A549 (cell line): ENCODE data around the gene DUOX1. TPM values are rescaled to one million over a fixed set of nuclear protein-coding genes. Genes with fewer than 3 reads are reported as not detected.

Experiments used
- ATAC-seq, 2 experiments: fragments of 200-7000 bp in 1 of 2; fragments of >200 bp in 1 of 2; cut with Nextera tagmentation in 1 of 2; cut with Tn5 transposase in 1 of 2; 3 replicates each; pipeline versions ENCODE4 v1.8.0 to v1.9.1; 2018 to 2020; ENCODE audit warnings: mild to moderate bottlenecking in 1 of 2, moderate library complexity in 1 of 2
- CTCF ChIA-PET: fragments of 300-600 bp; sonication (Branson Sonifier 250); formaldehyde crosslinking; extraction: SDS; loops from one replicate; lab custom pipeline; 2021; ENCODE audit warnings: antibody characterized with exemption, inconsistent platforms; lab: Yijun Ruan, JAX
- POLR2A ChIA-PET: fragments of 350-600 bp; formaldehyde crosslinking; extraction: SDS; loops from one replicate; lab custom pipeline; 2021; ENCODE audit warnings: antibody characterized with exemption, inconsistent platforms; lab: Yijun Ruan, JAX
- DNase-seq, 2 experiments: peaks; one replicate each; pipeline versions ENCODE4 v3.0.0 to v3.0.0-alpha.2; 2011 to 2016; ENCODE audit warnings: low read depth in 1 of 2, low spot score in 1 of 2
- FAIRE-seq: peaks from 2 replicates; lab custom pipeline; 2011; peaks lifted over from hg19 to GRCh38; lab: Jason Lieb, UNC
- H3K27ac ChIP-seq, 2 experiments: fragments of >200 bp; sonication (Bioruptor Twin); formaldehyde crosslinking; 3 replicates each; pipeline ENCODE4 v1.5.1; 2016 to 2017
- H3K4me1 ChIP-seq: fragments of >200 bp; sonication (Bioruptor Twin); formaldehyde crosslinking; 3 replicates; pipeline ENCODE4 v1.6.1; 2016
- H3K4me2 ChIP-seq: fragments of >200 bp; sonication (Bioruptor Twin); formaldehyde crosslinking; 3 replicates; pipeline ENCODE4 v1.6.1; 2016
- H3K4me3 ChIP-seq: fragments of >200 bp; sonication (Bioruptor Twin); formaldehyde crosslinking; 3 replicates; pipeline ENCODE4 v1.5.1; 2016
- H3K9me3 ChIP-seq: fragments of >200 bp; sonication (Bioruptor Twin); formaldehyde crosslinking; 3 replicates; pipeline ENCODE4 v1.6.1; 2016
- EHMT2 ChIP-seq: fragments of 200-600 bp; sonication (generic); IDR thresholded peaks from 2 replicates; pipeline ENCODE4 v1.6.1; 2016; ENCODE audit warnings: antibody characterized with exemption, low read depth, mild to moderate bottlenecking, moderate library complexity
- JUN ChIP-seq, 2 experiments: fragments of >200 bp; sonication (Bioruptor Twin); formaldehyde crosslinking; IDR thresholded peaks; 2 replicates in 1 of 2; 3 replicates in 1 of 2; pipeline ENCODE4 v1.6.1; 2016 to 2017
- KDM5A ChIP-seq: fragments of 200-600 bp; sonication (generic); IDR thresholded peaks from 2 replicates; pipeline ENCODE4 v1.6.1; 2016; ENCODE audit warnings: antibody characterized with exemption, mild to moderate bottlenecking
- NFE2L2 ChIP-seq: fragments of 150-350 bp; conservative IDR thresholded peaks from 2 replicates; pipeline ENCODE4 v1.6.1; 2014; ENCODE audit warnings: low read length
- NPAS2 ChIP-seq: fragments of 250-450 bp; sonication (Bioruptor Pico); IDR thresholded peaks from 2 replicates; pipeline ENCODE4 v1.8.0; 2022; ENCODE audit warnings: mild to moderate bottlenecking, moderate library complexity, borderline replicate concordance
- POLR2A ChIP-seq: IDR thresholded peaks from 2 replicates; pipeline ENCODE4 v1.6.1; 2012; ENCODE audit warnings: mild to moderate bottlenecking, low read length
- POLR2AphosphoS2 ChIP-seq: conservative IDR thresholded peaks from 2 replicates; pipeline ENCODE4 v1.6.1; 2012; ENCODE audit warnings: low read length, improper control_type of control experiment, inconsistent platforms
- SREBF2 ChIP-seq: fragments of 450-650 bp; IDR thresholded peaks from 2 replicates; pipeline ENCODE4 v1.6.1; 2014; ENCODE audit warnings: mild to moderate bottlenecking, moderate library complexity
- TFCP2L1 ChIP-seq: fragments of 250-450 bp; sonication (Bioruptor Pico); IDR thresholded peaks from 2 replicates; pipeline ENCODE4 v1.5.0; 2021; ENCODE audit warnings: mild to moderate bottlenecking
- ZNF302 ChIP-seq: fragments of 250-450 bp; sonication (Bioruptor Pico); IDR thresholded peaks from 2 replicates; pipeline ENCODE4 v1.9.0; 2021; ENCODE audit warnings: inconsistent platforms, mild to moderate bottlenecking, moderate library complexity
- WGBS: methylation state at CpG from one replicate; pipeline ENCODE4 v1.1.6; 2017; ENCODE audit errors: missing lambda C conversion rate; 5-methylcytosine and 5-hydroxymethylcytosine counted together
- polyA plus RNA-seq, 4 experiments: library from polyadenylated mRNA; depleted of rRNA in 3 of 4; stranded (reverse); fragments of >200 nt; fragmentation: RNase III in 1 of 4; extraction: RNeasy Plus Mini Kit Qiagen cat#74134 plus additional on column Dnase treatment in 1 of 4; gene quantifications; 2 replicates in 3 of 4; 3 replicates in 1 of 4; pipeline ENCODE4 v1.2.3, GENCODE V29; 2011 to 2017
- TF ChIP-seq, protein P1 (sequence below): fragments of 450-650 bp; IDR thresholded peaks from 2 replicates; pipeline ENCODE4 v1.6.1; 2014; ENCODE audit warnings: antibody characterized with exemption
- TF ChIP-seq, protein P2 (sequence below): fragments of 250-450 bp; sonication (Bioruptor Pico); IDR thresholded peaks from 2 replicates; pipeline ENCODE4 v1.5.0; 2021; ENCODE audit warnings: mild to moderate bottlenecking, moderate library complexity, borderline replicate concordance
- TF ChIP-seq, protein P3 (sequence below): IDR thresholded peaks from 2 replicates; pipeline ENCODE4 v1.6.1; 2012
- TF ChIP-seq, protein P4 (sequence below): fragments of >200 bp; sonication (Bioruptor Twin); formaldehyde crosslinking; IDR thresholded peaks from 3 replicates; pipeline ENCODE4 v1.5.1; 2016
- TF ChIP-seq, protein P5 (sequence below): fragments of 150-350 bp; IDR thresholded peaks from 2 replicates; pipeline ENCODE4 v1.6.1; 2014; ENCODE audit warnings: low read depth, mild to moderate bottlenecking, low read length
- TF ChIP-seq, protein P6 (sequence below): IDR thresholded peaks from 2 replicates; pipeline ENCODE4 v1.6.1; 2012
- TF ChIP-seq, protein P7 (sequence below): fragments of >200 bp; sonication (Bioruptor Twin); formaldehyde crosslinking; IDR thresholded peaks from 3 replicates; pipeline ENCODE4 v1.6.1; 2016
- TF ChIP-seq, protein P8 (sequence below): IDR thresholded peaks from 2 replicates; pipeline ENCODE4 v1.6.1; 2012; ENCODE audit warnings: low read depth, borderline replicate concordance

The DUOX1 gene
- polyA plus RNA-seq, 2 of the 4 experiments (the other 2 are of a cell fraction) = not detected

DNA sequence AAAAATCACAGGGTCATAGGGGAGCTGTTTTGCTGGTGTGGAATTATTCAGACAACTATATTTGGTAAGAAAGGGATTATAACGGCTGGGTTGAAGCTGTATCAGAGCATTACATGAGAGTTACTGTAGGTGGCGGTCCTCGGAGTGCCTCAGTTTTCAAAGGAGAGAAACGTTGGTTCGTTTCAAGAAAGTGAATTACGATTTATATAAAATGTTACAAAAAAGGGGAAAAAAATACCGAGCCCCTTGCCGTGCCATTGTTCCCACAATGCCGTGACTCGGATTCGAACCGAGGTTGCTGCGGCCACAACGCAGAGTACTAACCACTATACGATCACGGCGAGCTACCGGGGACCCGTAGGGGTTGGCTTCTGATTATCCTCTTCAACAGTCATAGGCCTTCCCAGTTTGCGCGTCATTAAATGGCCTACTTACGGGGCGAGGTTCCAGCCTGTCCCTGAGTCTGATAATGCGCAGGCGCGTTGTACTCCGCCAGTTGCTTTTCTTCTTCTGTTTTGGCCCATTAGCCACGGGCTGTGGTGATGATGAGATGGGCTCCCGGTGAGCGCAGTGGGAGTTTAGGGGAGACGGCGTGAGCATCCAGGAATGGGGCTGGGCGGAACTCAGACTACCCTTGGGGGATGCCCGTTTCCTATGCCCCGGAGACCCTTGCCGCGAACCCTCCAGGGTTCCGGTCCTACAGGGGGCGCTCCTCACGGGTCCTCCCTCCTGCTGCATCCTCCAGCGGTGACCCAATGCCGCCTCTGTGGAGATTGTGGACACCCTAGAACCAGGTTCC is 68.7 kb downstream of the DUOX1 start:
- peak; percentile 58 to 78 for ATAC-seq
- peak overlapping the region; percentile 88 for H3K4me3 ChIP-seq
- TF ChIP-seq JUN (IDR thresholded peaks at IDR 0.05) = no peak; a peak in 1 of 5 replicates
- TF ChIP-seq, protein P1, sequence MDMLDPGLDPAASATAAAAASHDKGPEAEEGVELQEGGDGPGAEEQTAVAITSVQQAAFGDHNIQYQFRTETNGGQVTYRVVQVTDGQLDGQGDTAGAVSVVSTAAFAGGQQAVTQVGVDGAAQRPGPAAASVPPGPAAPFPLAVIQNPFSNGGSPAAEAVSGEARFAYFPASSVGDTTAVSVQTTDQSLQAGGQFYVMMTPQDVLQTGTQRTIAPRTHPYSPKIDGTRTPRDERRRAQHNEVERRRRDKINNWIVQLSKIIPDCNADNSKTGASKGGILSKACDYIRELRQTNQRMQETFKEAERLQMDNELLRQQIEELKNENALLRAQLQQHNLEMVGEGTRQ = no peak
- TF ChIP-seq, protein P2, sequence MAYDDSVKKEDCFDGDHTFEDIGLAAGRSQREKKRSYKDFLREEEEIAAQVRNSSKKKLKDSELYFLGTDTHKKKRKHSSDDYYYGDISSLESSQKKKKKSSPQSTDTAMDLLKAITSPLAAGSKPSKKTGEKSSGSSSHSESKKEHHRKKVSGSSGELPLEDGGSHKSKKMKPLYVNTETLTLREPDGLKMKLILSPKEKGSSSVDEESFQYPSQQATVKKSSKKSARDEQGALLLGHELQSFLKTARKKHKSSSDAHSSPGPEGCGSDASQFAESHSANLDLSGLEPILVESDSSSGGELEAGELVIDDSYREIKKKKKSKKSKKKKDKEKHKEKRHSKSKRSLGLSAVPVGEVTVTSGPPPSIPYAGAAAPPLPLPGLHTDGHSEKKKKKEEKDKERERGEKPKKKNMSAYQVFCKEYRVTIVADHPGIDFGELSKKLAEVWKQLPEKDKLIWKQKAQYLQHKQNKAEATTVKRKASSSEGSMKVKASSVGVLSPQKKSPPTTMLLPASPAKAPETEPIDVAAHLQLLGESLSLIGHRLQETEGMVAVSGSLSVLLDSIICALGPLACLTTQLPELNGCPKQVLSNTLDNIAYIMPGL = peak; percentile 74; the same call in 1 of the 2 replicates
- TF ChIP-seq POLR2AphosphoS2 = no peak
- no peak for TF ChIP-seq EHMT2
- TF ChIP-seq SREBF2 = peak; percentile 80
- no peak for TF ChIP-seq KDM5A
- TF ChIP-seq, protein P3, sequence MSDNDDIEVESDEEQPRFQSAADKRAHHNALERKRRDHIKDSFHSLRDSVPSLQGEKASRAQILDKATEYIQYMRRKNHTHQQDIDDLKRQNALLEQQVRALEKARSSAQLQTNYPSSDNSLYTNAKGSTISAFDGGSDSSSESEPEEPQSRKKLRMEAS = no peak
- TF ChIP-seq POLR2A = peak; percentile 50
- TF ChIP-seq, protein P4, sequence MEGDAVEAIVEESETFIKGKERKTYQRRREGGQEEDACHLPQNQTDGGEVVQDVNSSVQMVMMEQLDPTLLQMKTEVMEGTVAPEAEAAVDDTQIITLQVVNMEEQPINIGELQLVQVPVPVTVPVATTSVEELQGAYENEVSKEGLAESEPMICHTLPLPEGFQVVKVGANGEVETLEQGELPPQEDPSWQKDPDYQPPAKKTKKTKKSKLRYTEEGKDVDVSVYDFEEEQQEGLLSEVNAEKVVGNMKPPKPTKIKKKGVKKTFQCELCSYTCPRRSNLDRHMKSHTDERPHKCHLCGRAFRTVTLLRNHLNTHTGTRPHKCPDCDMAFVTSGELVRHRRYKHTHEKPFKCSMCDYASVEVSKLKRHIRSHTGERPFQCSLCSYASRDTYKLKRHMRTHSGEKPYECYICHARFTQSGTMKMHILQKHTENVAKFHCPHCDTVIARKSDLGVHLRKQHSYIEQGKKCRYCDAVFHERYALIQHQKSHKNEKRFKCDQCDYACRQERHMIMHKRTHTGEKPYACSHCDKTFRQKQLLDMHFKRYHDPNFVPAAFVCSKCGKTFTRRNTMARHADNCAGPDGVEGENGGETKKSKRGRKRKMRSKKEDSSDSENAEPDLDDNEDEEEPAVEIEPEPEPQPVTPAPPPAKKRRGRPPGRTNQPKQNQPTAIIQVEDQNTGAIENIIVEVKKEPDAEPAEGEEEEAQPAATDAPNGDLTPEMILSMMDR = peak; percentile 58
- TF ChIP-seq, protein P5, sequence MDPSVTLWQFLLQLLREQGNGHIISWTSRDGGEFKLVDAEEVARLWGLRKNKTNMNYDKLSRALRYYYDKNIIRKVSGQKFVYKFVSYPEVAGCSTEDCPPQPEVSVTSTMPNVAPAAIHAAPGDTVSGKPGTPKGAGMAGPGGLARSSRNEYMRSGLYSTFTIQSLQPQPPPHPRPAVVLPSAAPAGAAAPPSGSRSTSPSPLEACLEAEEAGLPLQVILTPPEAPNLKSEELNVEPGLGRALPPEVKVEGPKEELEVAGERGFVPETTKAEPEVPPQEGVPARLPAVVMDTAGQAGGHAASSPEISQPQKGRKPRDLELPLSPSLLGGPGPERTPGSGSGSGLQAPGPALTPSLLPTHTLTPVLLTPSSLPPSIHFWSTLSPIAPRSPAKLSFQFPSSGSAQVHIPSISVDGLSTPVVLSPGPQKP = no peak
- peak overlapping the region; percentile 100 for H3K4me2 ChIP-seq
- no peaks in the 10 kb centered on the region for H3K9me3 ChIP-seq
- peak overlapping the region; percentile 86 to 88 for H3K27ac ChIP-seq
- 1% methylated on average over 27 of the region's 42 CpGs for WGBS
- ChIA-PET CTCF (interaction anchor here (0.9 to 11.1 kb wide), 10 partner anchors 13 to 175 kb away, joined by 3 to 104 read pairs (median 3); partner anchors contain the start of gene SORD), POLR2A (interaction anchor here (0.7 to 1.2 kb wide), 3 partner anchors 31 to 78 kb away, joined by 3 to 4 read pairs (median 4); no protein-coding TSS in a partner anchor)
- H3K4me1 ChIP-seq = peaks cover 5% of the 10 kb centered on the region; the same call in 2 of the 3 replicates
- peak; percentile 62 to 95 for DNase-seq
- FAIRE-seq = no peak

DNA sequence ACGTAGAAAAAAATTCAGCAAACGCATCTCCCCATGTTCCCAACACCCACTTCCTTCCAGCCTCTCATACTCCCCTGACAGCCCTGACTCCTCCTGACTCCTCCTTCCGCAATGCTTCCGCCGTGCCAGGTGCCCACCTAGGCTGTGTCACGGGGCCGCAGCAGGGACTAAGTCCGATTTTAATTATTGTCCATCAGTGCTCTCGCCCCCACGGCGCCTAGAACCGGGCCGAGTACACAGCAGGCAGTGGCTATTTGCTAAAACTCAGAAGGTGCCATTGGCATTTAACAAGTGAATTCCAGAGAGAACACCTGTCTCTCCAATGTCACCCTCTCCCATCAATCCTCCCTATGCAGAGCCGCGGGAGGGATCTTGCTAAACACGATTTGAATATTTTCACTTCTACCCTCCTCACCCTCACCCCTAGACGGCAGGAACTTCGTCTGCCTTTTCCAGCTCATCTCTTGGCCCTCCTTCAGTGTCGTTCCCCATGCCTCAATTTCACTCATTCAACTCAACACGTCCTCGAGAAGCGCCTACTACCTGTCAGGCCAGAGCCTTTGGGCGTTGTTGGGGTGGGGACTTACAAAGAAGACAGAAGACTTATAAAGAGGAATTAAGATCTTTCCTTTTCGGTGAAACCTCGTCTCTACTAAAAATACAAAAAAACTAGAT is 69.5 kb downstream of the DUOX1 start:
- POLR2A ChIA-PET = interaction anchor here (1.6 kb wide), 1 partner anchor 36 kb away, joined by 5 read pairs; no protein-coding TSS in a partner anchor
- DNase-seq (peak in 1 of 2 experiments; percentile 16), FAIRE-seq (no peak), ATAC-seq (peak in 1 of 2 experiments; percentile 1; a peak in 3 of 6 replicates)
- 1% methylated on average over 25 of the region's 25 CpGs for WGBS
- CTCF ChIA-PET = interaction anchor here (0.8 to 11.1 kb wide), 5 partner anchors 9 to 46 kb away, joined by 3 to 104 read pairs (median 5); no protein-coding TSS in a partner anchor
- Histone ChIP-seq H3K27ac (peak overlapping the region; percentile 86 to 88), H3K4me3 (peak overlapping the region; percentile 88), H3K9me3 (no peaks in the 10 kb centered on the region), H3K4me2 (peak overlapping the region; percentile 100), H3K4me1 (peaks cover 5% of the 10 kb centered on the region; the same call in 2 of the 3 replicates)
- TF ChIP-seq KDM5A (no peak), NFE2L2 (no peak), ZNF302 (CRISPR knock-in tag) (no peak), NPAS2 (no peak), TFCP2L1 (CRISPR knock-in tag) (no peak)
- TF ChIP-seq, protein P5 = no peak
- TF ChIP-seq, protein P6, sequence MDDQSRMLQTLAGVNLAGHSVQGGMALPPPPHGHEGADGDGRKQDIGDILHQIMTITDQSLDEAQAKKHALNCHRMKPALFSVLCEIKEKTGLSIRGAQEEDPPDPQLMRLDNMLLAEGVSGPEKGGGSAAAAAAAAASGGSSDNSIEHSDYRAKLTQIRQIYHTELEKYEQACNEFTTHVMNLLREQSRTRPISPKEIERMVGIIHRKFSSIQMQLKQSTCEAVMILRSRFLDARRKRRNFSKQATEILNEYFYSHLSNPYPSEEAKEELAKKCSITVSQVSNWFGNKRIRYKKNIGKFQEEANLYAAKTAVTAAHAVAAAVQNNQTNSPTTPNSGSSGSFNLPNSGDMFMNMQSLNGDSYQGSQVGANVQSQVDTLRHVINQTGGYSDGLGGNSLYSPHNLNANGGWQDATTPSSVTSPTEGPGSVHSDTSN = no peak
- TF ChIP-seq, protein P7, sequence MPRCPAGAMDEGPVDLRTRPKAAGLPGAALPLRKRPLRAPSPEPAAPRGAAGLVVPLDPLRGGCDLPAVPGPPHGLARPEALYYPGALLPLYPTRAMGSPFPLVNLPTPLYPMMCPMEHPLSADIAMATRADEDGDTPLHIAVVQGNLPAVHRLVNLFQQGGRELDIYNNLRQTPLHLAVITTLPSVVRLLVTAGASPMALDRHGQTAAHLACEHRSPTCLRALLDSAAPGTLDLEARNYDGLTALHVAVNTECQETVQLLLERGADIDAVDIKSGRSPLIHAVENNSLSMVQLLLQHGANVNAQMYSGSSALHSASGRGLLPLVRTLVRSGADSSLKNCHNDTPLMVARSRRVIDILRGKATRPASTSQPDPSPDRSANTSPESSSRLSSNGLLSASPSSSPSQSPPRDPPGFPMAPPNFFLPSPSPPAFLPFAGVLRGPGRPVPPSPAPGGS = no peak
- TF ChIP-seq, protein P8, sequence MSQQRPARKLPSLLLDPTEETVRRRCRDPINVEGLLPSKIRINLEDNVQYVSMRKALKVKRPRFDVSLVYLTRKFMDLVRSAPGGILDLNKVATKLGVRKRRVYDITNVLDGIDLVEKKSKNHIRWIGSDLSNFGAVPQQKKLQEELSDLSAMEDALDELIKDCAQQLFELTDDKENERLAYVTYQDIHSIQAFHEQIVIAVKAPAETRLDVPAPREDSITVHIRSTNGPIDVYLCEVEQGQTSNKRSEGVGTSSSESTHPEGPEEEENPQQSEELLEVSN = no peak
